GM19463 (cell line): ENCODE measurements around the gene GRIN2A.

Experiments
- ATAC-seq: cut with Tn5 transposase; IDR thresholded peaks from one replicate; pipeline ENCODE4 v1.9.1; 2021; ENCODE audit warnings: mild to moderate bottlenecking, moderate library complexity; ENCODE audit not compliant: unreplicated experiment

GRIN2A gene

DNA sequence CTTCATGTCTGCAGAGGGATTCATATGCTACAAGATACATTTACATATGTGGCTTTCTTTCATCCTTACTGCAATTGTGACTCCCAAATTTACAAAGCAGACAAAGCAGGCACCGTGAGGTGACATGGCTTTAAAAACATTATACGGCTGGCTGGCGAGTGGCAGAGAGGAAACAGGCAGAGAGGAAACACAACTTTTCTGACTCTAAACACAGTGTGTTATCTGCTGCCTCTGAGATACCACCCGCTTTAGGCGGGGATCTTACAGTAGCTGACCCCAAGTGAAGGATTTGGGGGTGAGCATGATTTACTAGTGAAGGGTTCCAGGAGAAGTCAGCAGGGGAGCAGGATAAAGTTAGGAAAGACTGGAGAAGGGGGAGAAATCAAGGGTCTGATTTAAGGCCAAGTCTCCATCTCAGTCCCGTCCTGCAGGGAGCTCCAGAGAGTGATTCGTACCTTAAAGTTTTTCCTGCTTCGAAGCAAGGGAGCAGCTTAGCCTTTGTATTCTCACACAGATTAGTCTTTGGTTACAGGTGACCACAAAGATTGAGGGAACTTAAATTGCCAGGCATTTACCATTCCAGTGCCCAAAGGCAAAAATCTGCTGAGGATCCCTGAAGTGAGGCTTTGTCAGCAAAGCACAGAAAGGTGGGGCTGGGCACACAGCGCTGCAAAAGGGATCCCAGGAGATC is 355.0 kb downstream of the GRIN2A start:
- ATAC-seq, result no peak

DNA sequence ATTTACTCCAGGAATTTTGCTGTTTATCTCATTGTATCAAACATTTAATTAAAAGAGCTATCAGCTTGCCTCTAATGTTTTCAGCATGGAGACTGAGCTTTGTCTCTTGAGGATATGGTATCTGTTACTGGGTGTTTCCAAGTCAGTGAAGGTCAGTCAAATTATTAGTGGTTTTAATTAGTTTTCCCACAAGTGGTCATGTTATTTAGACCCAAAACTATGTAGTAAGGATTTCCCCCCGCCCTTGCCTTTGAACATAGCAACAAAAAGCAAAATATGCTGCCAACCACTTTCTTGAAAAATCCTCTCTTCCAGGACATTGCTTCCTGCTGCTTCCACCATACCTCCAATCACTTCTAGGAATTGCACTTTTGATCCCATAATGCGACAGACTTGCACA is 355.6 kb downstream of the GRIN2A start:
- ATAC-seq, result no peak

DNA sequence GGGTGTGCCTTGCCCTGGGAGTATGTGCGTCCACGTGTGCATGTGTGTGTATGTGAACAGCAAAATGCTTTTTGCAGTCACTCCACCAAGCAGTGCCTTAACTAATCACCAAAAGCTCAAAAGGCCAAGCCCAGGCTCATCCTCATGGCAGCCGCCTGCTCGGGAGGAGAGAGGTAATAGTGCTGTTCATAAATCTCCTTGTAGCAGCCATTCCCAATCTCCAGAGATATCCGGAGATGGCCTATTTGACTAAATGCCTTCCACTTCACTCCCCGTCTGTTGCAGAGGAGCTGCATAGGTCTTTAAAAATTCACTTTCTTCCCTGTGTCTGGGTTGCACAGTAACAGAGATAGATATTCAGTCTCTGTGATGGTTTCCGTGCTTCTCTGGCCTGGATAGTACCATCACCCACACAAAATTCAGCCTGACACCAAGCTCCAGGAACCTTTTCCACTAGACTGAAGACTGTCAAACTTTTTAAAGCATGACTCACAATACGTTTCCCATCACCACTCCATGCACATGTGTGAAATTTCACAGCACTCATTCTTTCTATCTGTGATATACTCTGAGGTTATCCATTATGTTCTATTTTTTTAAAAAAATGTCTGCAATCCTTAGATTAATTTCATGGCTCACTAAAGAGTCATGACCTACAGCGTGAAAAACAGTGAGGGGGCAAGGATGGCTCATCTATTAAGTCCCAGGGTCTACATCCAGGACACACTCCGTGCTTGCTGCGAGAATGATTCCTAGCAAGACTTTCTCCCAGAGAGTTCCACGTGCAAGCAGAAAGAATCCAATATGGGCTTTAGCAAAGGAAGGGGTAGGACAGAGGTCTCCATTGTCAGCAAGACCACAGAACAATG is 357.8 kb downstream of the GRIN2A start:
- no peak for ATAC-seq

DNA sequence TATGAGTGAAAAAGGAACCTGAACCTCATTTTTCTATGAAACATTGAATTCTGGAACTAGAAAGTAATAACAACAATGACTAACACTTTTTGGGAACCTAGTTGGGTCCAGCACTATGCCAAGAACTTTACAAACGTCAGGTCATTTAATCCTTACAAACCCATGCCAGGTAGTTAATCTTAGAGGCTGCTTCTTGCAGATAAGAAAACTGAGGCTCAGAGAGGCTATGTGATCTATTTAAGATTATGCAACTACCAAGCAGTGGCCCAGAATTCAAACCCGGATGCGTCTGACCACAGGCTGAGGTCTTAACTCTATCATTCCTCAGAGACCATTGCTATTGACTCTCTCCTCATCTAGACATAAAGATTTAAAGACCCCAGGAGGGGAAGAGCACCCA is 358.7 kb downstream of the GRIN2A start:
- ATAC-seq, result no peak

DNA sequence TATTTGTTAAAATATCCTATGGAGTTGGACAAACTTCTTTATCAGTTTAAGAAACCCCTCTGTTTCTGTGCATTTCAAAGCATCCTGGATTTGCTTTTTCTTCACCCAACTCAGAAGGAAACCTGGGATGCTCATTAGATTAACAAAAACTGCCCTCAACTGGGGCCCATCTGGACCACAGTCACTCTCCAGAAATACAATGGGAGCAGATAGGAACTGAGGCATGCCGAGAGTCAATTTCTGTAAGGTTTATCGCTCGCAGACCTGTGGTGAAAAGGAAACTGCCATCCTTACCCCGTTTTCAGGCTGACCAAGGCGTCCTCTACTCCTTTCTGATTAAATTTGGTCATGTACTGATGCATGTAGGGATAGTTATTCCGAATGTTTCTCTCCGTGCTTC is 360.3 kb downstream of the GRIN2A start:
- ATAC-seq, result no peak

DNA sequence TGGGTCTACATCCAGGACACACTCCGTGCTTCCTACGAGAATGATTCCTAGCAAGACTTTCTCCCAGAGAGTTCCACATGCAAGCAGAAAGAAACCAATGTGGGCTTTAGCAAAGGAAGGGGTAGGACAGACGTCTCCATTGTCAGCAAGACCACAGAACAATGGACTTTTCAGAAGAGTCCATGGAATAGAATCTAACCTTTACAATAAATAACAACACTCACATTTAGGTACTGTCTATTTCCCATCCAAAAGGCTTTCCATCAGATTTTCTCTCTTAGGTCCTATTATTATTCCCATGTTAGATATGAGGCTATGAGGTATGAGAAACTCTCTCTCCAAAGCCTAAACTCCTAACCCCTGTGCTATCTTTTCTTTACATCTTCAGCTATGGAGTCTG is 360.9 kb downstream of the GRIN2A start:
- no peak for ATAC-seq

DNA sequence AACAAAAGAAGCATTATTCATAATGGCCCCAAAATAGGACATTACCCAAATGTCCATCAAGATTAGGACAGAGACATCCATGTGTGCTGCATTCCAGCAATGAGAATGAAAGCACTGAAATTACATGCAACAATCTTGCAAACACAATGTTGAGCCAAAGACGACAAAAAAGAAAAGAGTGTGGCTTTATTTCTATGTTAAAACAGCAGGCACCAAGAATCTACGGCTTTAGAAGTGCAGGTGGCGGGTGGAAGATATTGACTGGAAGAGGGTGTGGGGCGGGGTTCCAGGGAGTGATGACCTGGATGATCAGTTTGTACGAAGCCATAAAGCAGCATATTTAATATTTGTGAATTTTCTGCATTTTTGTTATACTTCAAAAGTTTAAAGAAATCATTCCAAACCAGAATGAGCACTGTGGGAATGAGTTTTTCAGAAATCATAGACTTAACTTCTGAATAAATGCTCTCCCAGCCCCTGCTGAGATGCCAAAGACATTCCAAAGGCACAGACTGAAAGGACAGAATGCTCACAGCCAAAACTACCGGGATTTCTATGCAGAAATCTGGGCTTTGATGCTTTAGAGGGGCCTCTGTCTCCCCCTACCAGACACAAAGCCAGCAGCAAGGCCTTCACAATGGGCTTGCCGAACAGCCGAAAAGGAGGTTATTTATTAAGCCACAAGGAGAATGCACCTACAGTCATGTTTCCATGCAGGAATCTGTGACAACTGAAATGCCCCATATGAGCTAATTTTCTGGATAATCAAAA is 361.6 kb downstream of the GRIN2A start:
- ATAC-seq, result no peak

DNA sequence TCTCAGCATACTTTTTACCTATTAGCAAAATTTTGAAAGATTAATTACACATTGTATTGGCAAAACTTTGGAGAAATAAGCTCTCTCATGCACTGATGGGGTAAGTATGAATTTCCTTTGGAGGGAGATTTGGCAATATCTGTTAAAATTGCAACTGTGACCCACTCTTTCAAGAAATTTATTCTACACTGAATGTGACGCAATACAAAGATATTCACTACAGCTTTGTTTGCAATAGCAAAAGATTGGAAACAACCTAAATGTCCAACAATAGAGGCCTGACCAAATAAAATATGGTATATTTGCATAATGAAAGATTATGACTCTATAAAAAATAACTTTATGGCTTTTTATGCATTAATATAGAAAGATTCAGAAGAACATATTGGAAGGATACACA is 363.5 kb downstream of the GRIN2A start:
- ATAC-seq, result no peak

DNA sequence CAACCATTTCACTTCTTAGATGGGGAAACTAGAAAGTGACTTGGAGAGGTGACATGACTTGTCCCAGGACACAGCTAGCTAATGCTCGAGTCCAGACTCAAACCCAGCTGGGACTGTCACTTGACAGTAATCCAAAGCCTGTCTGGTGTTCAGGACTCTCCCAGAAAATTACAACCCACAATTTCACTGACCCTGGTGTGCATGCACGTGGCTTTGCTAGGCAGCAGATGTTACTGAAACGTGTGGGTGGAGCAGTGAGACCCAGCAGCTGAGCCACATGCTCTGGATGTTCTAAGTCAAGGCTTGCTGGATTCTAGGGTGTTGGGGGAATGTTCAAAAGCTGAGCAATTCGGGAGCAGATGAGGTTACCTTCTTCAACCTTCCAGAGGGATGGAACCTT is 364.6 kb downstream of the GRIN2A start:
- no peak for ATAC-seq

DNA sequence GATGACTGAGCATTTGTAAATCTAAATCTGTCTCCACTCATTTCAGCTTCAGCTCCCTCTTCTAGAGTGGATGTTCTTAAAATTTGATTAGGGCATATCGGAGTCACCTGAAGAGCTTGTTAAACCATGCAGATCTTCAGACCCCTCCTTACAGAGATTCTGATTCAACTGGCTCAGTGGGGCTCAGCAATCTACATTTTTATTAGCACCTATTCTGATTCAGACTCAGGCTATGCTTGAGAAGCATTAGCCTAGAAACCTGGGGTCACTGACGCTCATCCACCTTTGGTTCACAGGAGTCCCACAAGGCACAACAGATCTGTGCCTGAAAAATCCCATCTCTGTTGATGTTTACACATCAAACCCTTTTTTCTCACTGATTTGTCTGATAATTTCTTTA is 365.6 kb downstream of the GRIN2A start:
- ATAC-seq, result no peak

DNA sequence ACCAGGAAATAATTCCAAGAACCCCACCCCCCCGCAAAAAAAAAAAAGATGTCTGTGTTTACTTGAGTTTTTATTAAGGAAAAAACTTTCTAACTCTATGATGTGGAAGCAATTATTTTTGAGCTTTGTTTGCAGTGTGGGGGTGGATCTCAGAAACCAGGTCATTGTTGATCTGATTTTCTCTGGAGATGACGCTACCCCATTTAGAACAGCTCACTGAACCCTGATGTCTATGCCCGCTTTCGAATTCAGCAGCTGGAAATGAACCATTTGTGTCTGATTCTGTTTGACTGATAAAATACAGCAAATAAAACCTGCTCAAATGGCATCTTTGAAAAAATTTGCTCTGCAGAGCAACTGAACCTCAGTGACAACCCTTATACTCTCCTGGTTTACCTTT is 368.6 kb downstream of the GRIN2A start:
- no peak for ATAC-seq

DNA sequence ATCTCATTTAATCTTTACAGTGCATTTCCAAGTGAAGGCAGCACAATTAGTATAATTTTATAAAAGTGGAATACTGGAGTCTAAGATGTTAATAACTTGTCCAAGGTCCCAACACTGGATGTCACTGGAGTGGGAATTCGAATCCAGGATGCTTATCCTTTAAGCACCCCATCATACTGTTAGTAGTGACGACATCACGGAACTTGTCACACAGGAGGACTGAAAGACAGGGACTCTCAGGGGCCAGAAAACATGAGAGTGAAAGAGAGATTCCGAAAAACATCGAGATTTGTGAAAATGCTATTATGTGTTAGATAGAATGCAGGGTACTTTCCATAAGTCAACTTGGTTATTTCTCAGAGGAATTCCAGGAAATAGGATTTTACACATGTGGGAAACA is 374.0 kb downstream of the GRIN2A start:
- ATAC-seq, result no peak

DNA sequence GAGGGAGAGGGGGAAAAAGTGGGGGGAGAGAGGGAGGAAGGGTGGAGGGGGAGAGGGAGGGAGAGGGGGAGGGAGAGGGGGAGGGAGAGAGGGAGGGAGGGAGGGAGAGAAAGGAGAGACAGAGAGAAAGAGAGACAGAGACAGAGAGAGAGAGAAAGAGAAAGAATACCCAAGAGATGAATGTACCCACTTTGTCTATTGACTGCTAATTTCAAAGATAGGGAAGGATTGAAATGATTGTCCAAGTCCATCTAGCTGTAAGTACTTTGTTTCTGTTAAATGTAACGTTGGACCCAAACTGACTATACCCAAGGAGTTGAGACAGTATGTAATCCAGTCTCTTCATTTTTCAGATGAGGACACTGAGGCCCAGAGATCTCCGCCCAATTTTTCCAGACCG is 374.9 kb downstream of the GRIN2A start:
- no peak for ATAC-seq

DNA sequence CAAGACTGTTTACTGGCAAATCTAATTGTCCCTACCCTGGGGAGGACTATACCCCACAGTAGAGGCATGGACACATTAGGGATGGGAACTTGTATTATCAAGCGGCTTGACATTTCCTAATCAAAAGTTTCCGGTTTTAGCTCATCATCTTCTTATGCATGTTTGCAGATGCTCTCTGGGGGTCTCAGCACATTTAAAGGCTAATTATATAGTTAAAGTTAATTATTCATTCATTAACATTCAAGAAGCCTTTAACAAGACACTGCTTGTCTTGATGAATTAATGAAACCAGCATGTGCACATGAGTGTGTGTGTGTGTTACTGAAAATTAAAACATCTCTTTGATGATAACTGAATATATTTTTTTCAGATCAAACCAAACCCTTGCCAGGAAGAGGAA is 377.1 kb downstream of the GRIN2A start:
- no peak for ATAC-seq

DNA sequence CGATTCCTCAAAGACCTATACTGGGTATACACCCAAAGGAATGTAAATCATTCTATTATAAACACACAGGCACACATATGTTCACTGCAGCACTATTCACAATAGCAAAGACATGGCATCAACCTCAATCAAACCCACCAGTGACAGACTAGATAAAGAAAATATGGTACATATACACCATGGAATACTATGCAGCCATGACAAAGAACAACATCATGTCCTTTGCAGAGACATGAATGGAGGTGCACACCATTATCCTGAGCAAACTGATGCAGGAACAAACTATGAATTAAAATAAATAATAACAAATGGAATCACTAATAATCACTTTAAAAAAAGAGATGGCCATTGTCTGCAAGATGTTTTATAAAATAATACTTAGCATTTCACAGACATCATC is 380.1 kb downstream of the GRIN2A start:
- ATAC-seq, result no peak

DNA sequence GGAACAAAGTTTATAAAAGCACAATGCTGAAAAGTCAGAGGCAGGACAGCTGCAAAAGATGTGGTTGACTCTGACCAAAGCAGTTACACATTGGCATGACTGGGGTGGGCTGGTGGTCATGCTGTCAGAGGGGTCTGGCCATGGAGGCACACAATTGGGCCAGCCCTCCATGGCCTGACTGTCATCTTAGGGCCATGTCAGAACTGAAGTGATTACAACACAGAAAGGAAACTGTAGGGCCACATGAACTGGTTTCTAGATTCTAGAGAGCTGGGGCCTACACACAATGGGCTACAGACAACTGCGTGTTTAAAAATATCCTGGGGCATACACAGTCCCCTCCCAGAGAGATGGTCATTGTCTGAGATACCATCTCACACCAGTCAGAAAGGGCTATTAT is 380.6 kb downstream of the GRIN2A start:
- ATAC-seq, result no peak

DNA sequence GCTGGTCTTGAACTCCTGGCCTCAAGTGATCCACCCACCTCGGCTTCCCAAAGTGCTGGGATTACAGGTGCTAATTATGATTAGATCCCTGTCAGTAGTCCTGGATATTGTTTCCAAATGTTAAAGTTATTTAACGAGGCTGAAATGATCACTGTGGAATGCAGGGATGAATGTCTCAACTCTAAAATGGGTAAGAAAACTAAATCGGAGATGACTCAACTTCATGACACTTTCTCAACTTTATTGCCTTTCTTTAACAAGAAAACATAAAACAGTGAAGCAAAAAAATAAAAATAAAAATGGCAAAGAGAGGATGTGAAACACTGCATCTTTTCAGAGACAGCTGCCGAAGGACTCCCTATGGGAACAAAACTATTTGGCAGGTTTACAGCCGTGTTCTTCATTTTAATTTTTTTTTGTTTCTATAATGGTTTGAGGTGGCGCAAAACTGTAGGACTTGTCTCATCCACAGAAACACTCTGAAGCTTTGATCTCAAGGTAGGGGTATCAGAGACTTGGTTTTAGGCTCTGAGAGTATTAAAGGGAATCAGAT is 382.0 kb downstream of the GRIN2A start:
- no peak for ATAC-seq

DNA sequence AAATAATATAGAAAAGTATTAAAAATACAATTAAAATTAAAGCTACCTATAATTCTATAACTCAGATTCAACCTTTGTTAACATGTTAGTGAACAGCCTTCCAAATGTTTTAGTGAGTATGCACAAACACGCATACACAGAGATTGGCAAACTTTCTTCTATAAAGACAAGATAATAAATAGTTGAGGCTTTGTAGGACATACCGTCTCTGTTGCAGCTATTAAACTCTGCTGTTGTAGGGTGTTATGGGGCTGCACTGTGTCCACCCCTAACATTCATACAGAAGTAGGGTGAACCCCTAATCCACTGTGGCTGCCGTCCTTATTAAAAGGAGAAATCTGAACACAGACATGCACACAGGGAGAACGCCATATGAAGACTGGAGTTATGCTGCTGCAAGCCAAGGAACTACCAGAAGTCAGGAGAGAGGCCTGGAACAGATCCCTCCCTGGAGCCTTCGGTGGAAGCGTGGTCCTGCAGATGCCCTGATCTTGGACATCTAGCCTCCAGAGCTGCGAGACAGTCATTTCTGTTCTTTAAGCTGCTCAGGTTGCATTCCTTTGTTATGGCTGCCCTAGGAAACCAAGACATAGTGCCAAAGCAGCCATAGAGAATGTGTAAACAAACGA is 383.2 kb downstream of the GRIN2A start:
- no peak for ATAC-seq

DNA sequence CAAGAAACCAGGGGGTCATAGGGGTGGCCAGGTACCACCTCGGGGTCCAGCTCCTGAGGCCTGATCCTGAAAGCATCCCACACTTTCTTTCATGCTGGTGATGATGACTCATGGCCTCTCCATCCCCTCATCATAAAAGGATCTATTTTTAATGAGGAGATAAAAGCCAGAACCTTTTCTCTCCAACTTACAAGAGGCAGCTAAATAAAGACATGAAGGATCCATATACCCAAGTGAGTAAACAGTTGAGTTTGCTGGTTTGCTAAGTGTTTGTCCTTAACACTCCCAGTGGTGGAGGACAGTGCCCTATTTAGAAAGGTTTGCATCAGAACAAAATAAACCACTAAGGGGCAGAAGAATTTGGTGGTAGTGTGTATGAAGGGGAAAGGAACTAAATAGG is 383.8 kb downstream of the GRIN2A start:
- no peak for ATAC-seq

DNA sequence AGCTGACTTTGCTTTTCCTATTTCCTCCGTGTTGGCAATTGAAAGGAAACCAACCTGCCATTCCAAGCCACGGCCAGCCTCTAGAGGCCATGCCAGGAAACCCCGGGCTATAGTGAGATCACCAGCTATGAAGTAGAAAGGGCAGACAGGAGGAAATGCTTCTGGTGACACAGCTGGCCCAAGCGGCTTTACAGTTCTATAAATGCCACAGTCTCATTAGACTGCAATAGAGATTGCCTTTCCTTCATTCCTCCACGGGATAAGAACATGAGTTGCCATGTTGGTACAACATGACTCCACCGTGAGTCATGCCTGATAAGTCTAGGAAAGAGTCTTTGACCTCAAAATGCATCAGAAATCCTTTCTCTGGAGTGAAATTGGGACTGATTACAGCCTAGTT is 384.9 kb downstream of the GRIN2A start:
- ATAC-seq, result no peak

DNA sequence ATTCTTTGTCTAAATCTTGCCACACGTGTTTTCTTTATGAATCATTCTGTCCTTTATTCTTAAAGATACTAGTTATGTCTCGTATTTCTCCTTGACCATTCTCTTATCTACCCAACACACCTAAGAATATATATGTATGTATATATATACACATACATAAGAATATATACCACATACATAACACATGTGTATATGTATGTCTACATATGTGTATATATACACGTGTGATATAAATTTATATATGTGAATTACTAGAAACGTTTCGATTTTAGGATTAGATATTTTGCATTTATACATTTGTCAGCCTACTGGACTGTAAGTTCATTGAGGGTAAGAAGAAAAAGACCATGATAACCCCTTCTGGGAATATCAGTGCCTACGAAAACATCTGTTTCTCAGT is 388.6 kb downstream of the GRIN2A start:
- no peak for ATAC-seq
